HG03460 (cell line): ENCODE data around the gene CHRNB2.
"Not testable (repeated sequence)": the region's sequence is repeated elsewhere in the genome, so short reads cannot be mapped to it uniquely, and the experiment has no call there.

Experiments
- ATAC-seq: cut with Tn5 transposase; IDR thresholded peaks from one replicate; pipeline ENCODE4 v1.9.1; 2021; ENCODE audit not compliant: unreplicated experiment

Gene CHRNB2, protein sequence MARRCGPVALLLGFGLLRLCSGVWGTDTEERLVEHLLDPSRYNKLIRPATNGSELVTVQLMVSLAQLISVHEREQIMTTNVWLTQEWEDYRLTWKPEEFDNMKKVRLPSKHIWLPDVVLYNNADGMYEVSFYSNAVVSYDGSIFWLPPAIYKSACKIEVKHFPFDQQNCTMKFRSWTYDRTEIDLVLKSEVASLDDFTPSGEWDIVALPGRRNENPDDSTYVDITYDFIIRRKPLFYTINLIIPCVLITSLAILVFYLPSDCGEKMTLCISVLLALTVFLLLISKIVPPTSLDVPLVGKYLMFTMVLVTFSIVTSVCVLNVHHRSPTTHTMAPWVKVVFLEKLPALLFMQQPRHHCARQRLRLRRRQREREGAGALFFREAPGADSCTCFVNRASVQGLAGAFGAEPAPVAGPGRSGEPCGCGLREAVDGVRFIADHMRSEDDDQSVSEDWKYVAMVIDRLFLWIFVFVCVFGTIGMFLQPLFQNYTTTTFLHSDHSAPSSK

GRCh38 chr1:154567386-154568156 is at the start of gene CHRNB2:
CHRNB2 (plus strand) TSS chr1:154567778; CDS start chr1:154568045, 267 bp downstream.
- no peak for ATAC-seq

DNA sequence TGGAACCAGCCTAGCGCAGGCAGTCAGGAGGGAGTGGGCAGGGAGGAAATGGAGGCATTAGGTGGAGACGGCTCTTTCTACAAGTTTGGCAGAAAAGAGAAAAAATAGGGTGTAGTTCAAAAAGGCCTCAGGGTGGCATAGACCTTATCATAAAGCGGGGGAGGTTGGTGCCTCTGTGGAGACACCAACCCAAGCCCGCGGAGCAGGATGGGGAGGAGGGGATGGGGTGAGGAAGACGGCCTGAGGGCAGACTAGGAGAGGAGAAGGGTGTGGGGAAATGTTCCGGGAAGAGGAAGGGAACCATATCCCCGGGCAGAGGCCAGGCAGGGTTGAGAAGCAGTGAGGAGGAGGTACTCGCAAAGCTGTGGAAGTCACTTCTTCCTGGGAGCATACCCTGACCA is 48.0 kb upstream of the CHRNB2 start:
- no peak for ATAC-seq

DNA sequence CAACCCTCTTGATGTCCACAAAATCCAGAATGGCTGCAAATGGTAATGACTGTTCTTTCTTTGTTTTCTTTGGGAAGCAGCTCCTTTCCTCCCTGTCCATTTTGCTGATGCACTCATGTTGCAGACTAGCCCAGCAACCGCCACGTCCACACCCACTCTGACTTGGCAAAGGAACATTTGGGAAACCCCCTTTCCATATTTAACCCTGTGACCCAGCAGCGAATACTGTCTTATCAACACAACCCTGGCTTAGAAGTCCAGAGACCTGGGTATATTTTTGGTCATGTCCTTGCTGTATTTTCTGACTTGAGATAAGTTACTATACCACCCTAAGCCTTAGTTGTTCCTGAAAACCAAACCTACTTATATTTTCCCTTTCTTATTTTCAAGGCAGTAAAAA is 47.2 kb upstream of the CHRNB2 start:
- no peak for ATAC-seq

GRCh38 chr1:154521695-154522094 is 45.9 kb upstream of the CHRNB2 start:
- ATAC-seq = no peak

GRCh38 chr1:154524881-154525280 is 42.7 kb upstream of the CHRNB2 start:
- no peak for ATAC-seq

DNA sequence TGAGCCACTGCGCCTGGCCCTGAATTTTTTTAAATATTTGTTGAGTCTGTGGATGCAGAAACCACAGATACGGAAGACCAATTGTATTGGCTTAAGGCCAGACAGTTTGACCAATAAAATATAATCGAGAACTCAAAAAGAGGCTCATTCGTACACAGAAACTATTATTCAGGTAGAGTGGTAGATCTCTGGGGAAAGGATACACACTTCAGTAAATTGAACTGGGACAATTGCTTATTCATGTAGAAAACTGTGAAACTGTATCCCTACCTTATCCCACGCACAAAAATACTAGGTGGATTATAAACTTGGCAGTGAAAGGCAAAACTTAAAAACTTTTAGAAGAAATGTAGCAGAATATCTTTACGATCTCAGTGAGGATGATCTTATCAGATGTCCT is 40.4 kb upstream of the CHRNB2 start:
- ATAC-seq = no peak

DNA sequence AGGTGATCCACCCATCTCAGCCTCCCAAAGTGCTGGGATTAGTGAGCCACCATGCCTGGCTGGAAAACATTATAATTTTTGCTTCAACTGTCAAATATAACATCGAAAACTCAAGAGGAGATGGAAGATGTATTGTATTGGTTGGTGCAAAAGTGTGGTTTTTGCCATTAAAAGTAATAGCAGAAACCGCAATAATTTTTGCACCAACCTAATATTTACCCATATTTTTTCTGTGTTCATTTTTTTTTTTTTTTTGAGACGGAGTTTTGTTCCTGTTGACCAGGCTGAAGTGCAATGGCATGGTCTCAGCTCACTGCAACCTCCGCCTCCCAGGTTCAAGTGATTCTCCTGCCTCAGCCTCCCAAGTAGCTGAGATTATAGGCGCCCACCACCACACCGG is 38.3 kb upstream of the CHRNB2 start:
- no peak for ATAC-seq

DNA sequence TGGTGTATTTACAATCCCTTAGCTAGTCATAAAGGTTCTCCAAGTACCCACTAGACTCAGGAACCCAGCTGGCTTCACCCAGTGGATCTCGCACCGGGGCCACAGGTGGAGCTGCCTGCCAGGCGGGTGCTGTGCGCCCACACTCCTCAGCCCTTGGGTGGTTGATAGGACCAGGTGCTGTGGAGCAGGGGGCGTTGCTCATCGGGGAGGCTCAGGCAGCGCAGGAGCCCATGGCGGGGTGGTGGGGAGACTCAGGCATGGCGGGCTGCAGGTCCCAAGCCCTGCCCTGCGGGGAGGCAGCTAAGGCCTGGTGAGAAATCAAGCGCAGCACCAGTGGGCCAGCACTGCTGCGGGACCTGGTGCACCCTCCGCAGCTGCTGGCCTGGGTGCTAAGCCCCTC is 35.6 kb upstream of the CHRNB2 start:
- not testable (repeated sequence) for ATAC-seq

GRCh38 chr1:154533952-154534844 is 33.4 kb upstream of the CHRNB2 start:
- ATAC-seq = no peak

GRCh38 chr1:154536570-154536969 is 31.0 kb upstream of the CHRNB2 start:
- no peak for ATAC-seq

GRCh38 chr1:154539486-154540483 is 27.8 kb upstream of the CHRNB2 start:
- ATAC-seq = no peak

GRCh38 chr1:154541231-154541630 is 26.3 kb upstream of the CHRNB2 start:
- no peak for ATAC-seq

GRCh38 chr1:154546264-154547063 is 21.1 kb upstream of the CHRNB2 start:
- no peak for ATAC-seq

- ATAC-seq = no peak
Measured at GRCh38 chr1:154547105-154547732, 20.4 kb upstream of the CHRNB2 start.

GRCh38 chr1:154548028-154548427 is 19.6 kb upstream of the CHRNB2 start:
- no peak for ATAC-seq

DNA sequence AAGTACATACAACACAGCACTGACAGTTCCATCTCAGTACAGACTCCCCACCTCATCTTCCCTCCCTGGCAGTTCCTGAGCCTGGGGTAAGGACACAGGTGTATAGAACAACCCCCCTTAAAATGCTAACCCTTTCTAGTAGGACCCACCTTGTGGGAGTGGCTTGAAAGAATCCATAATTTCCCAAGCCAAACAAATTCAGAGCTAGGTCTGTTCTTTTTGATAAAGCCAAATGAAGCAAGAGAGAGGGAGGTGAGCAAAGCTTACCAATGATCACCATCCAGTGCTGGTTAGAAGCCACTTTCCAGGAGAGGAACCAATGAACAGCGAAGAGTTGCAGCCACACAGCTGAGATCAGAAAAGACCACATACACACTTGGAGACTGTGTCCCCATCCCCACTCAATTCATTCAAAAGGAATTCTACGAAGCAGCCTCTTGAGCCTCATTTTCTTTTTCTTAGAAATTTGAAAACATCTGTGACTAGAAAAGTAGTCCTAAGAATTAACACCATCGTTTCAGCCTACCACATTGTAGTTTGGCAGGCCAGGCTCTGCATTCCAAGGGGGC is 18.3 kb upstream of the CHRNB2 start:
- no peak for ATAC-seq

DNA sequence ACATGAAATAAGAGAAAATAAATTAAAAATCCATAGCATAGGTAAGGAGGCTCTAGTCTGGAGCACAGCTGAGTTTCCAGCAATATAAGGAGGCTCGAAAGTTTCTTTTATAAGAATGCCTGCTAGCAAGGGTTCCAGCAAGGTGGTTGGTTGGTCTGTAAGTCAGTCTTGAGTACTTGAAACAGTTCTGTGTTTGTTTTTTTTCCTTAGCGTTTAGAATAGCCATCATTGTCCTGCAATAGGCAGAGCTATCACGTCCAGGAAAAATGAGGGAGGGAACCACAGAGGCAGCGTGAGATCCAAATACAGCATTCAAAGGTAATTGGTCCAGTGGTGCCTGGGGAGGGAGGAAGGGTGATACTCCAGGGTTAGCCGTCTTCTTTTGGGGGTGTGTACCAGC is 17.5 kb upstream of the CHRNB2 start:
- no peak for ATAC-seq

DNA sequence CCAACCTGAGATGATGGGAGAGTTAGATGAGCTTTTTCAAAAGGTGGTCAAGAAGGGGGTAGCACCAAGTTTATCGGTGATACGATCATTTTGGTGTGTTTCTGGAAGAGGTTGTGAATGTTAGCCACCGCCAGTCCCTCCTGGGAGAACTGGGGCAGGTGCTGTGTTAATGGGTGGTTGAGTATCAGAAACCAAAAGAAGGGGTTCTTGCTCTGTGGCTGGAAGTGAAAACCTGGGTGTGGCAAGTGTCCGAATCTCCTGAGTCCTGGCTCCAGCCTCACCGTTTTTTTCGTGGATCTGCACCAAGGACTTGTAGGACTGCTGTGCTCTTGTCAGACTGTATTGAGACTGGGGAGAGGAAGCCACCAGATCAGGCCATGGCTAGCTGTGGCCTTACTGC is 16.9 kb upstream of the CHRNB2 start:
- ATAC-seq = no peak
